WTC11 (cell line): ENCODE measurements around the gene SNX15. TPM values are rescaled to one million over a fixed set of nuclear protein-coding genes. Genes with fewer than 3 reads are reported as not detected.

ENCODE experiments used
- ATAC-seq: fragments of 200-7000 bp; cut with Tn5 transposase; 2 replicates; pipeline ENCODE4 v1.10.0; 2021; ENCODE audit warnings: mild to moderate bottlenecking, moderate library complexity
- CTCF ChIA-PET: fragments of 300-600 bp; sonication (Branson Sonifier 250); formaldehyde crosslinking; loops from one replicate; lab custom pipeline; 2021; ENCODE audit warnings: antibody characterized with exemption; lab: Charles Lee
- POLR2A ChIA-PET: fragments of 350-600 bp; sonication (Branson Sonifier 250); formaldehyde crosslinking; loops from one replicate; lab custom pipeline; 2021; ENCODE audit warnings: antibody characterized with exemption; lab: Charles Lee
- DNase-seq: peaks from one replicate; pipeline ENCODE4 v3.0.0; 2021; ENCODE audit warnings: low spot score
- H3K27ac Mint-ChIP-seq: 2 replicates; pipeline ENCODE4 v1.8.0; 2021; ENCODE audit warnings: mixed read lengths
- H3K27me3 Mint-ChIP-seq: 2 replicates; pipeline ENCODE4 v1.8.0; 2021; ENCODE audit warnings: low read depth, mild to moderate bottlenecking, moderate library complexity, mixed read lengths
- H3K36me3 Mint-ChIP-seq: 2 replicates; pipeline ENCODE4 v1.8.0; 2021; ENCODE audit warnings: mixed read lengths
- H3K4me1 Mint-ChIP-seq: 2 replicates; pipeline ENCODE4 v1.8.0; 2022; ENCODE audit warnings: mixed read lengths
- H3K4me3 Mint-ChIP-seq: 2 replicates; pipeline ENCODE4 v1.8.0; 2021; ENCODE audit warnings: mild to moderate bottlenecking, moderate library complexity, mixed read lengths
- H3K9me3 Mint-ChIP-seq: 2 replicates; pipeline ENCODE4 v1.8.0; 2021; ENCODE audit warnings: mixed read lengths
- CREB1 ChIP-seq: sonication (generic); formaldehyde crosslinking; IDR thresholded peaks from 2 replicates; pipeline ENCODE4 v1.8.0; 2023; ENCODE audit warnings: mild to moderate bottlenecking, missing genetic modification reagents
- CREM ChIP-seq: sonication (generic); formaldehyde crosslinking; IDR thresholded peaks from 2 replicates; pipeline ENCODE4 v1.8.1; 2022; ENCODE audit warnings: mild to moderate bottlenecking, missing genetic modification reagents, moderate library complexity
- ELF4 ChIP-seq: sonication (generic); formaldehyde crosslinking; IDR thresholded peaks from 2 replicates; pipeline ENCODE4 v1.8.1; 2022; ENCODE audit warnings: low read depth, mild to moderate bottlenecking, moderate library complexity, missing genetic modification reagents
- ESRRA ChIP-seq: sonication (generic); formaldehyde crosslinking; IDR thresholded peaks from 2 replicates; pipeline ENCODE4 v1.8.1; 2022; ENCODE audit warnings: mild to moderate bottlenecking, missing genetic modification reagents, borderline replicate concordance
- FOXJ3 ChIP-seq: sonication (generic); formaldehyde crosslinking; IDR thresholded peaks from 2 replicates; pipeline ENCODE4 v1.9.0; 2021; ENCODE audit warnings: missing genetic modification reagents, mild to moderate bottlenecking, borderline replicate concordance
- GABPB1 ChIP-seq: sonication (generic); formaldehyde crosslinking; IDR thresholded peaks from 2 replicates; pipeline ENCODE4 v1.8.1; 2023; ENCODE audit warnings: mild to moderate bottlenecking, missing genetic modification reagents
- GRHL2 ChIP-seq: fragments of 250-450 bp; sonication (Bioruptor Pico); IDR thresholded peaks from 2 replicates; pipeline ENCODE4 v1.8.0; 2022; ENCODE audit warnings: mild to moderate bottlenecking, moderate library complexity; ENCODE audit not compliant: insufficient replicate concordance, severe bottlenecking
- GTF2I ChIP-seq: fragments of 250-450 bp; sonication (Bioruptor Pico); conservative IDR thresholded peaks from 2 replicates; pipeline ENCODE4 v1.4.0; 2021; ENCODE audit warnings: mild to moderate bottlenecking
- KAT7 ChIP-seq: sonication (generic); formaldehyde crosslinking; IDR thresholded peaks from 2 replicates; pipeline ENCODE4 v1.8.1; 2023; ENCODE audit warnings: missing genetic modification reagents, mild to moderate bottlenecking, borderline replicate concordance
- NFE2L1 ChIP-seq: sonication (generic); formaldehyde crosslinking; IDR thresholded peaks from 2 replicates; pipeline ENCODE4 v1.8.1; 2023; ENCODE audit warnings: missing genetic modification reagents
- NR1H2 ChIP-seq: sonication (generic); formaldehyde crosslinking; IDR thresholded peaks from 2 replicates; pipeline ENCODE4 v1.9.0; 2021; ENCODE audit warnings: mild to moderate bottlenecking, moderate library complexity, missing genetic modification reagents
- PRRX2 ChIP-seq: fragments of 250-450 bp; sonication (Bioruptor Pico); IDR thresholded peaks from 2 replicates; pipeline ENCODE4 v1.8.0; 2021; ENCODE audit warnings: mild to moderate bottlenecking
- TEAD4 ChIP-seq: sonication (generic); formaldehyde crosslinking; IDR thresholded peaks from 2 replicates; pipeline ENCODE4 v1.8.0; 2022; ENCODE audit warnings: mild to moderate bottlenecking, missing genetic modification reagents
- USF1 ChIP-seq: sonication (generic); formaldehyde crosslinking; IDR thresholded peaks from 2 replicates; pipeline ENCODE4 v1.8.0; 2022; ENCODE audit warnings: mild to moderate bottlenecking, missing genetic modification reagents
- USF2 ChIP-seq: sonication (generic); formaldehyde crosslinking; IDR thresholded peaks from 2 replicates; pipeline ENCODE4 v1.8.1; 2023; ENCODE audit warnings: mild to moderate bottlenecking, missing genetic modification reagents, moderate library complexity
- ZNF317 ChIP-seq: sonication (generic); formaldehyde crosslinking; IDR thresholded peaks from 2 replicates; pipeline ENCODE4 v1.8.1; 2023; ENCODE audit warnings: low read depth, mild to moderate bottlenecking, moderate library complexity, missing genetic modification reagents, borderline replicate concordance
- ZNF396 ChIP-seq: fragments of 250-450 bp; sonication (Bioruptor Pico); IDR thresholded peaks from 2 replicates; pipeline ENCODE4 v1.8.0; 2021; ENCODE audit warnings: mild to moderate bottlenecking, moderate library complexity, borderline replicate concordance
- ZNF423 ChIP-seq: fragments of 250-450 bp; sonication (Bioruptor Pico); IDR thresholded peaks from 2 replicates; pipeline ENCODE4 v2.1.2; 2022; ENCODE audit warnings: mild to moderate bottlenecking, moderate library complexity
- ZNF532 ChIP-seq: fragments of 250-450 bp; sonication (Bioruptor Pico); IDR thresholded peaks from 2 replicates; pipeline ENCODE4 v1.9.0; 2021; ENCODE audit warnings: mild to moderate bottlenecking, borderline replicate concordance
- total RNA-seq: library from RNA; stranded (reverse); gene quantifications from 3 replicates; pipeline ENCODE4 v1.2.3, GENCODE V29; 2021
- TF ChIP-seq, protein P1 (sequence below): fragments of 250-450 bp; sonication (Bioruptor Pico); conservative IDR thresholded peaks from 2 replicates; pipeline ENCODE4 v1.9.0; 2021; ENCODE audit warnings: mild to moderate bottlenecking
- TF ChIP-seq, protein P2 (sequence below): sonication (generic); formaldehyde crosslinking; IDR thresholded peaks from 2 replicates; pipeline ENCODE4 v1.8.1; 2023; ENCODE audit warnings: mild to moderate bottlenecking, missing genetic modification reagents
- TF ChIP-seq, protein P3 (sequence below): fragments of 250-450 bp; sonication (Bioruptor Pico); IDR thresholded peaks from 2 replicates; pipeline ENCODE4 v2.1.2; 2022; ENCODE audit warnings: mild to moderate bottlenecking, moderate library complexity

The SNX15 gene
- total RNA-seq, 1 experiment from 2014 or later = 17.6 TPM

DNA sequence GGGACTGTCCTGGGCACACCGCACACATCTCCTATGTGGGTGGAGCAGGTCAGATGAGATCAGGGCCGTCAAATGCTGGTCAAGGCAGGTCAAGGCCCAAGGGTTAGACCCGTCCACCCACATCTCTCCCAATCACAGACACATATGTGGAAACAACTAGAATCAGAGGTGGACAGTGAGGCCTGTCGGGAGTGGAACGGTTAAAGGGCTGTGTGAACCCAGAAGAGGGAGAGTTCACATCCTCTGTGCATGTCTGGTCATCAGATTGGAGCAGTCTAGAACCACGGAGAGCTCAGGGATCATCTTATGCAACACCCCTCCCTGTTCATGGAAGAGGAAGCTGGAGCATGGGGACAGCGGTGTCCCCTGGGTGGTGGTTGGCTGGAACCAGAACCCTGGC lies 7.4 kb upstream of the SNX15 start:
- peaks cover 11% of the 10 kb centered on the region for H3K4me1 Mint-ChIP-seq
- DNase-seq (no peak), ATAC-seq (no peak)
- TF ChIP-seq ZNF423 (CRISPR knock-in tag) (no peak), TEAD4 (CRISPR knock-in tag) (no peak), GABPB1 (CRISPR knock-in tag) (peak; percentile 35; the same call in 1 of the 2 replicates)
- ChIA-PET POLR2A (no interaction called here), CTCF (no interaction called here)
- no peak overlapping the region for H3K4me3 Mint-ChIP-seq
- no peaks in the 10 kb centered on the region for H3K9me3 Mint-ChIP-seq
- no peaks in the 10 kb centered on the region for H3K27me3 Mint-ChIP-seq
- H3K27ac Mint-ChIP-seq = no peak overlapping the region
- H3K36me3 Mint-ChIP-seq = peaks cover 45% of the 10 kb centered on the region

- TF ChIP-seq CREB1 (CRISPR knock-in tag) (no peak), GABPB1 (CRISPR knock-in tag) (no peak), ZNF317 (CRISPR knock-in tag) (no peak), PRRX2 (no peak), ESRRA (no peak), GTF2I (no peak), CREM (no peak), NR1H2 (CRISPR knock-in tag) (no peak), ZNF396 (CRISPR knock-in tag) (no peak), NFE2L1 (CRISPR knock-in tag) (no peak), FOXJ3 (CRISPR knock-in tag) (no peak), ZNF532 (CRISPR knock-in tag) (no peak), ELF4 (CRISPR knock-in tag) (no peak), USF1 (CRISPR knock-in tag) (no peak), USF2 (CRISPR knock-in tag) (no peak), GRHL2 (CRISPR knock-in tag) (no peak), KAT7 (CRISPR knock-in tag) (no peak)
- TF ChIP-seq, protein P1, sequence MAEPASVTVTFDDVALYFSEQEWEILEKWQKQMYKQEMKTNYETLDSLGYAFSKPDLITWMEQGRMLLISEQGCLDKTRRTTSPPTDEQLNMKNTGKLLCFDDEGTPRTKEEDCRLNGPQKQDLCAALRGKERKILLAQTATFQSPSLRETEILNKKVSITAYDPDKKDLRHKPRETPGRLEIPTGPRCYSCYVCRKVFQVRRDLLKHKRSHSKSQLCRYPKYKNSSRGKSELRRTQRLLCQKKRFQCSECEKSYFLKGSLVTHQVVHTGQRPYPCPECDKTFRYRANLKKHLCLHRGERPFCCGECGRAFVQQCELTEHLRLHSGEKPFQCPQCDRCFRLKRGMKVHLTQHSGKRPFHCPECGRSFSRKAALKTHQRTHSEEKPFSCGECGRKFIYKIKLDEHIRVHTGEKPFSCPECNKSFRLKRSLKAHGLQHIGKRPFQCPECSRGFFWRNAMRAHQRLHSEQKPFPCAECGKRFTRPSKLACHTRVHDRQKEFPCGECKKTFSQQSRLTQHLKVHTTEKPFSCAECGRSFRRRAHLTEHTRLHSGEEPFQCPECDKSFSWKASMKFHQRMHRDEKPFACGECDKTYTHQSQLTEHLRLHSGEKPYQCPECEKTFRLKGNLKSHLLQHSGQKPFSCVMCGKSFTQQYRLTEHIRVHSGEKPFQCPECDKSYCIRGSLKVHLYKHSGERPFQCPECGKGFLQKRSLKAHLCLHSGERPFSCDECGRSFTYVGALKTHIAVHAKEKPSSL (CRISPR knock-in tag) = no peak
- TF ChIP-seq, protein P2, sequence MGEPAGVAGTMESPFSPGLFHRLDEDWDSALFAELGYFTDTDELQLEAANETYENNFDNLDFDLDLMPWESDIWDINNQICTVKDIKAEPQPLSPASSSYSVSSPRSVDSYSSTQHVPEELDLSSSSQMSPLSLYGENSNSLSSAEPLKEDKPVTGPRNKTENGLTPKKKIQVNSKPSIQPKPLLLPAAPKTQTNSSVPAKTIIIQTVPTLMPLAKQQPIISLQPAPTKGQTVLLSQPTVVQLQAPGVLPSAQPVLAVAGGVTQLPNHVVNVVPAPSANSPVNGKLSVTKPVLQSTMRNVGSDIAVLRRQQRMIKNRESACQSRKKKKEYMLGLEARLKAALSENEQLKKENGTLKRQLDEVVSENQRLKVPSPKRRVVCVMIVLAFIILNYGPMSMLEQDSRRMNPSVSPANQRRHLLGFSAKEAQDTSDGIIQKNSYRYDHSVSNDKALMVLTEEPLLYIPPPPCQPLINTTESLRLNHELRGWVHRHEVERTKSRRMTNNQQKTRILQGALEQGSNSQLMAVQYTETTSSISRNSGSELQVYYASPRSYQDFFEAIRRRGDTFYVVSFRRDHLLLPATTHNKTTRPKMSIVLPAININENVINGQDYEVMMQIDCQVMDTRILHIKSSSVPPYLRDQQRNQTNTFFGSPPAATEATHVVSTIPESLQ (CRISPR knock-in tag) = no peak
- TF ChIP-seq, protein P3, sequence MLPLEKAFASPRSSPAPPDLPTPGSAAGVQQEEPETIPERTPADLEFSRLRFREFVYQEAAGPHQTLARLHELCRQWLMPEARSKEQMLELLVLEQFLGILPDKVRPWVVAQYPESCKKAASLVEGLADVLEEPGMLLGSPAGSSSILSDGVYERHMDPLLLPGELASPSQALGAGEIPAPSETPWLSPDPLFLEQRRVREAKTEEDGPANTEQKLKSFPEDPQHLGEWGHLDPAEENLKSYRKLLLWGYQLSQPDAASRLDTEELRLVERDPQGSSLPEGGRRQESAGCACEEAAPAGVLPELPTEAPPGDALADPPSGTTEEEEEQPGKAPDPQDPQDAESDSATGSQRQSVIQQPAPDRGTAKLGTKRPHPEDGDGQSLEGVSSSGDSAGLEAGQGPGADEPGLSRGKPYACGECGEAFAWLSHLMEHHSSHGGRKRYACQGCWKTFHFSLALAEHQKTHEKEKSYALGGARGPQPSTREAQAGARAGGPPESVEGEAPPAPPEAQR = no peak
- ATAC-seq = no peak
- Mint-ChIP-seq H3K4me1 (peaks cover 8% of the 10 kb centered on the region), H3K27me3 (no peaks in the 10 kb centered on the region), H3K36me3 (peaks cover 45% of the 10 kb centered on the region), H3K9me3 (no peaks in the 10 kb centered on the region), H3K27ac (no peak overlapping the region), H3K4me3 (no peak overlapping the region)
- ChIA-PET CTCF (no interaction called here), POLR2A (no interaction called here)
- DNase-seq = no peak
These were observed 6.2 kb upstream of the SNX15 start for GRCh38 chr11:65021003-65021402.
